Medulla oblongata (tissue), 1 donor: ENCODE measurements around the gene PNLIPRP2.

ENCODE experiments used
- DNase-seq: peaks from one replicate; pipeline ENCODE4 v3.0.0-alpha.2; 2015; ENCODE audit errors: extremely low spot score

The PNLIPRP2 gene

DNA sequence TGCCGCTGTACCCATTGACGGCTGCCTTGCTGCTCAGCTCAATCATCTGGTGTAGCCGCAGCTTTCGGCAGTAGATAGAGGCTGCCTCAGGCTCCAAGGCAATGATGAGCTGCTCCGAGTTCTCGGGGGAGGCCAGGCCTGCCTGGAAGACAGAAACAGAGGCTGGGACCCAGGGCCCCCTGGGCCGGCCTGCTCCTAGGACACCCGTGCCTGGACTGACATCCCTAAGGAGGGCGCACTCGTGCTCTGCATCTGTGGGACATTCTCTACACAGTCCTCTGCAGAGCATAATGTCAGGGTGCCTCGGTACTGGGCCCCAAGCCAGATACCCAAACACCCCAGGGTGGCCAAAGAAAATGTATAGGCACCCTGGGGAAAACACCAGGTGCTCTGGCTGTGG lies 63.1 kb downstream of the PNLIPRP2 start:
- DNase-seq: no peak

- DNase-seq: no peak
These were observed 64.0 kb downstream of the PNLIPRP2 start for GRCh38 chr10:116684781-116685180.

GRCh38 chr10:116685807-116686206 lies 65.1 kb downstream of the PNLIPRP2 start:
- DNase-seq: no peak

GRCh38 chr10:116686632-116687031 lies 65.9 kb downstream of the PNLIPRP2 start:
- no peak for DNase-seq

GRCh38 chr10:116687633-116688032 lies 66.9 kb downstream of the PNLIPRP2 start:
- no peak for DNase-seq

DNA sequence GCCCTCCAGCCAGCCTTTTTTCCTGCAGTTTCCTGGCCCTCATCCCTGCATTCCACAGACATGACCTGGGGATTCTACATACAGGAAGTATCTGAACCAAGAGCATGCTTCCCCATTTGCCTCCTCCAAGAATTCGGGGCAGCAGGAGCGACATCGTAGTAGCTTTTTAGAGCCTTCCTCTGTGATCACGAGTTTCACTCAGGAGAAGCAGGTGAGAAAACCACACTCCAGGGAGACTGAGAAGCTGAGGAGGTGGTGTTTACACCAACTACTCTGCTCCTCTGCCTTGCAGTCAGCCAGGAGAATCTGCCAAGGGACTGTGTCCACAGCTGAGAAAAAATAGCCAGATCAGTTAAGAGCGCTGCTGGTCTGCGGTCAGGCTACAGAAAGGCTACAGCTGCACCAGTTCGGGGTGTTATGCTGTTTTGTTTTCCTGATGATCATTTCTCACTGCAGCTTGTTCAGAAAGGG lies 67.5 kb downstream of the PNLIPRP2 start:
- no peak for DNase-seq

DNA sequence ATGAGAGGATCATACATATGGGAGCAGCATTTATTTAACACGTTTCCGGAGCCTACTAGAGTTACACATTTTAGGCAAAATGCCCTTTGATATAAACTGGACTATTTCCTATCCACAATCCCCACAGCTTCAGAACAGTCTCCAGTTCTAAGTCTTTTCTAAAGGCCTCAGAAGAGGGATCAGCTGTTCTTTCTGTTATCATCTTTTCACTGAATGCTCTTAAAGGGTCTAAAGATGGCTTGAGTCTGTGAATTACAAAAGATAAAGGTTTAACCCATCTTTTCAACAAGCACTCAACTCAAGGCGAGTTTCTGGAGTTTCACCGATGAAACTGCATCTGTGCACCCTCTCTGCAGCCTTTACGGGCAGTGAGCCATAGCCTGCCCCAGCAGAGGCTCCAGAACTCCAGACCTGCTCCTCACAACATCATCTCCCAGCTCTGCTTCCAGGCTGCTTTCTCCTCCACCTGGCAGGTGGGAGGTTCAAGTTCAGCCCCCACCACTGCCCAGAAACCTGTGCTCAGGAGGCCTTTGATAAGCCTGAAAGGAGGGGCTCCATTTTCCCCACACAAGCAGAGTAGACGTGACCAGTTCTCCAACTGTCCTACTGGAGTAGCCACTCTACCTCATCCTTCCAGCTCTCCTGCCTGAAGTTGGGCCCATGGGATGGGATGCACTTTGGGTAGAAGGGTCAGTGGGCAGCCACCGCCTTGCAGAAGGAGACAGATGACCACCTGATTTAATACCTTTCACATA lies 68.2 kb downstream of the PNLIPRP2 start:
- DNase-seq: no peak

DNA sequence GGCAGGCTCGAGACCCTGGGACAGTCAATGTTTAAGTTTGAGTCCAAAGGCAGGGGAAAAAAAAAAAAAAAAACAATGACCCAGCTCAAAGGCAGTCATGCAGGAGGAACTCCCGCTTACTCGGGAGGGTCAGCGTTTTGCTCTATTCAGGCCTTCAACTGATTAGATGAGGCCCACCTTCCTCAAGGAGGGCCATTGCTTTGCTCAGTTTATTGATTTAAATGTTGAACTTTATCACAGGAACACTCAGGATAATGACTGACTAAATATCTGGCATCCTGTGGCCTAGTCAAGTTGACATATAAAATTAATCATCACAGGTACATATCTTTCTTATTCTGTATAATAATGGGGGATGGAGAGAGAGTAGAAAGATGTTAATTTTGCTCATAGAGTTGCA lies 69.0 kb downstream of the PNLIPRP2 start:
- DNase-seq: no peak

- peak; percentile 50 for DNase-seq
These were observed 69.9 kb downstream of the PNLIPRP2 start for GRCh38 chr10:116690356-116691322.

- no peak for DNase-seq
These were observed 70.9 kb downstream of the PNLIPRP2 start for GRCh38 chr10:116691635-116692034.

DNA sequence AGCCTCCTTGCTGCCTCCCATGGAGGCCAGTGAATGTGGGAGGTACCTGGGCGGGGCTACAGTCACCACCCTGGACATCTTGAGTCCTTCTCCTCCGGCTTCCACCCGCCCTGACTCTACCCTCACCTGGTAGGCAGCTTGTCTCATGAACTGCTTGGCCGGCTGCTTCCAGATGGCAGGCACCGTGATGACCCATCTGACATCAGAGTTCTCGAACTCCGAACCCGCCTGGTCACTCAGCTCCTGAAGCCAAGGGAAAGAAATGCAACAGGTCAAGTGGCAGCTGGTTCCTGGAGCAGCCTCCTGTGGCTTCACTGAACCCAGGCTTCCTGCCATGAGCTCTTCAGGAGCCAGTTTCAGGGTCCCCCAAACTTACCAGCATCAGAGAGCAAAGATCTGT lies 71.5 kb downstream of the PNLIPRP2 start:
- DNase-seq: no peak

GRCh38 chr10:116694243-116694926 lies 73.6 kb downstream of the PNLIPRP2 start:
- no peak for DNase-seq
